NCI-H146 (cell line): ENCODE results near the gene KXD1.
"Not testable (repeated sequence)": the region's sequence is repeated elsewhere in the genome, so short reads cannot be mapped to it uniquely, and the experiment has no call there.

Experiments
- DNase-seq: peaks from one replicate; lab custom pipeline; 2025; lab: John Stamatoyannopoulos, UW

Gene KXD1

DNA sequence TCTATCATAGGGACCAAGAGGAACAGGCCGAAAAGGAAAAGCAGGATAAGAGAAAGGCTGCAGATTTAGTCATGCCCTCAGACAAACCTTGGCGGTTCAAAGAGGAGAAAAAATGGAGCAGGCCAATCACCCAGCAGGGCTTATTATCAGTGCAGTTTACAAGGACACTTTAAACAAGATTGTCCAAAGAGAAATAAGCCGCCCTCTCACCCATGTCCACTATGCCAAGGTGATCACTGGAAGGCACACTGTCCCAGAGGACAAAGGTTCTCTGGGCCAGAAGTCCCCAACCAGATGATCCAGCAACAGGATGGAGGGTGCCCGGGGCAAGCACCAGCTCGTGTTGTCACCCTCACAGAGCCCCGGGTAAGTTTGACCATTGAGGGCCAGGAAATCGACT is 22.6 kb downstream of the KXD1 start:
- DNase-seq = no peak

GRCh38 chr19:18586306-18586705 is 28.6 kb downstream of the KXD1 start:
- DNase-seq = no peak

DNA sequence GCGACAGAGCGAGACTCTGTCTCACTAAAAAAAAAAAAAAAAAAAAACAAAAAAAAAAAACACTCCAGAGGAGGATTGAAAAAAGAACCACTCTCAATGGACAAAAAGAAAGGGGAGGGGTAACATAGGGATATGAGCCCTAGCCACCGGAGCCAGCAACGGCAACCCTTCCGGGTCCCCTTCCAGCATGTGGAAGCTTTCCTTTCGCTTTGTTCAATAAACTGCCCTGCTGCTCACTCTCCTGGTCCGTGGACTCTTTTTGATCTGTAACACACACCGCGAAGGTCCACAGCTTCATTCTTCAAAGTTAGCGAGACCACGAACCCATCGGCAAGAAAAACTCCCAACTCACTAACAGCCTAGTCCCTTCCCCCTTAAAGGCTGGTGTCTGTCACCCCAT is 29.9 kb downstream of the KXD1 start:
- peak; percentile 52 for DNase-seq

GRCh38 chr19:18587962-18588610 is 30.4 kb downstream of the KXD1 start:
- DNase-seq = peak; percentile 52

- DNase-seq = peak; percentile 92
These were observed 31.1 kb downstream of the KXD1 start, which contains the start of gene REX1BD for GRCh38 chr19:18588611-18589379. Gene REX1BD, plus strand, starts transcription at chr19:18588798. Its CDS starts 4 bp downstream, at chr19:18588802.

DNA sequence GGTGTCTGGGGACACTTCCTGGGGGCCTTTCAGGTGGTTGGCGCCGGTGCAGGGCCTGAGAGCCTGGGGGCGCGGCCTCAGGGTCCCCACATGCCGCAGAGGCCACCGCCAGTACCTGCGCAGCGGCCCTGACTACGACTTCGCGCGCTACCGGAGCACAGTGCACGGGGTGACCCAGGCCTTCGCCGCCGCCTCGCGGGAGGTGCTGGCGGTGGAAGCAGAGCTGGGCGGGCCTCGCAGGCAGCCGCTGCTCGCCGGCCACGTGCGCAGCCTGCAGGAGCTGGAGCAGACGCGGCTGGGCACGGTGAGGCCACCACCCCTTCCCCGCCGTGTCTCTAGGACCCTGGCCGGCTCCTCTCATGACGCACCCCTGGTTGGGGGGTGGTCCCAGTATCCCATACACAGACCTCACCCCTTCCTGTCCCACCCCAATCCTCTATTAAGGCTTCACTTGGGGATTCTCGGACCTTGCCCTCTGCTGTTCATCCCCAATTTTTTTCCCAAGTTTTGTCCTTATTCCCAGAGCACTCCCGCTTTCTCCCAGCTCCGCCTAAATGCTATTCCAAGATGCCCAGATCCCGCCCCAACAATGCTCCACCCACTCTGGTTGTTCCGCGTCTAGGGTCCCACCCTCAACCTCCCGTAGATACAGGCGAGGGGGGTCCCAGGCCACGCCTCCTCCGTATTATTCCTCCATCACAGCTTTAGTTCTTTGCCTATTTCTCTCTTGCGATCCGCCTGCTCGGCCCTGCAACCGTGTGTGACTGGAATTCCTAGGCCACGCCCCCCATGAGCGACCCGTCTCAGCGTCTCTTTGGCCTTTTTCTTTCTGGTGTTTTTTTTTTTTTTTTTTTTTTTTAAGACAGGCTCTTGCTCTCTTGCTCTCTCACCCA is 32.0 kb downstream of the KXD1 start:
- peak; percentile 89 for DNase-seq

DNA sequence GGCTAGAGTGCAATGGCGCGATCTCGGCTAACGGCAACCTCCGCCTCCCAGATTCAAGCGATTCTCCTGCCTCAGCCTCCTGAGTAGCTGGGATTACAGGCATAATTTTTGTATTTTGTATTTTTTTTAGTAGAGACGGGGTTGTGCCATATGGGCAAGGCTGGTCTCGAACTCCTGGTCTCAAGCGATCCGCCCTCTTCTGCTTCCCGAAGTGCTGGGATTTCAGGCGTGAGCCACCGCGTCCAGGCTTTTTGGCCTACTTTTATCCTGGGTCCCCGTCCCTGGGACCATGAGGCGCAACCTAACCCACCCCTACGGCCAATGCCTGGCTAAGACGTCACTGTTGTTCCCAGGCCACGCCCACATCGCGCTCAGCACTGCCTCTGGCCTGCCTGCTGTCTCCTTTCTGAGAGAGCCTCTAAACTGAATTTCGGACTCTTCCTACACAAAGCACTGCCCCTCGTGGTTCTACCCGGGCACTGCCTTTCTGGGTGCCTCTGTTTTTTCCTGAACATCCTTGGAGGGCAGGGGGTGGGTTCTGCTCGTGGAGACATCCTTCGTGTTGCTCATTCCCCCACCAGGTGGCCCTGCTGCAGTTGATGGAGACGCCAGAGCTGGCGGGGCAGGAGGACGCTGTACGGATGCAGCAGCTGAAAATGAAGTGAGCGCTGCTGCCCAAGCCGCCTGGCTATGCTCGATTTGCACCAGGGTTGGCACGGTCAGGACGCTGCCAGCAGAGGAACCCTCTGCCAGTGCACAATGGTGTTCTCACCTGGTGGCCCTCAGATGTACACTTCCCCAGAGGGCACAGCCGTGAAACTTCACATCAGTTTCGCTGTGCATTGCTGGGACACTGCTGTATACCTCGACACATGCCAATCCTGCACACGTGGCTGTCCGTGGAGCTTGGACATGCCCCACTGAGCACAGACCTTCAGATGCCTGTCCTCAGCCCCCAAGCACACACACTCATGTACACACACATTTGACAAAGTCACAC is 32.9 kb downstream of the KXD1 start:
- no peak for DNase-seq

DNA sequence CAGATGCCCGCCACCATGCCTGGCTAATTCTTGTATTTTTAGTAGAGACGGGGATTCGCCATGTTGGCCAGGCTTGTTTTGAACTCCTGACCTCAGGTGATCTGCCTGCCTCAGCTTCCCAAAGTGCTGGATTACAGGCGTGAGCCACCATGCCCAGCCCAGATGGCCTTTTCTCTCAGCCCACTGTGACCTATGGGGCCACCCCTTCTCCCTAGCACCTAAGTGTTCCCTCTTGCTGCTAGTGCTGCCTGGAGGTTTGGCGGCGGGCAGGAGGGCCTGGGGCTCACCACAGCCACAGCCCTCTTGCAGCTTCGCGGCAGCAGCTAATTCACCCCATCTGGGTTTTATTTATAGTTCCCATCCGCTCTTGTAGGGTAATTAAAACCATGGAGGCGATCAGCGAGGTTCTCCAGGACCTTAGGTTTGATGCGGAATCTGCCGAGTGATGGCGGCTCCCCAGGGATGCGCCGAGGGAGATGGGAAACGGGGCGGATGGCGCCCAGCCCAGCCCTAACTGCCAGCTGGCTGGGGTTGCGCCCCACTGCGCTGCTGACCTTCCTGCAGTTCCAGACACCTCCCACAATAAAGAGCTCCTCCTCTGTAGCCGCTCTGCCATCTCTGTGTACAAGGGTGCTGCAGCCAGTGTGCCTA is 34.2 kb downstream of the KXD1 start:
- no peak for DNase-seq

GRCh38 chr19:18592732-18593131 is 35.1 kb downstream of the KXD1 start:
- DNase-seq = not testable (repeated sequence)

- DNase-seq = no peak
These were observed 35.9 kb downstream of the KXD1 start for GRCh38 chr19:18593367-18594095.

DNA sequence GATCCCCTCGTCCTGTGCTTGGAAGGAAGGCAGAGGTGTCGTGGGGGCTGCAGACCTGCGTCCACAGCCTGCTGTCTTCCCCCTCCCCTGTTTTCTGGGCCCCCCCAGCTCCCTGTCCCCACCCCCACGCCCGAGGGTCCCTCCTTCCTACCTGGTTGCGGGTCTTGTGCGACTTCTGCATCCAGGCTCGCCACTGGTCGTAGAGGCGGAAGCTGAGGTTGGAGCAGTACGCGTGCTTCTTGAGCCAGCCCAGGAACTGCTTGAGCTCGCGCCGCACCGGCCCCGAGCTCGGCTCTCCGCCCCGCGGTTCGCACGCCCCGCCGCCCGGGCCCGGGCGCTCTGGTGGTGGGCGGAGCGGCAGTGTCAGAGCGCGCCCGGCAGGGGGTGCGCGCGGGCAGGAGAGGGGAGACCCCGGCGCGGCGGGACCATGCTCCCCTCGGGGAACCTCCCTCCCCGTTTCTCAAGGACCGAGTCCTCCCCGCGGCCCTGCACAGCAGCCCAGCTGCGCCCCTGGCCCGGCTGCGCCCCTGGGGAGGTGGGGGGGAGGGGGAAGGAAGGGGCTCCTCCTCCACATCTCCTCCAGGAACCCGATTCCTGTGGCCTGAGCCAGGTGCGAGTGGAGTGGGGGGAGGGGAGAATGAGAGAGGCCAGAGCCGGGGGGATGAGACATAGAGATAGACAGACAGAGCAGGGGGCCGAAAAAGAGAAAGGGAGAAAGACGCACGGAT is 36.6 kb downstream of the KXD1 start:
- peak; percentile 77 for DNase-seq

DNA sequence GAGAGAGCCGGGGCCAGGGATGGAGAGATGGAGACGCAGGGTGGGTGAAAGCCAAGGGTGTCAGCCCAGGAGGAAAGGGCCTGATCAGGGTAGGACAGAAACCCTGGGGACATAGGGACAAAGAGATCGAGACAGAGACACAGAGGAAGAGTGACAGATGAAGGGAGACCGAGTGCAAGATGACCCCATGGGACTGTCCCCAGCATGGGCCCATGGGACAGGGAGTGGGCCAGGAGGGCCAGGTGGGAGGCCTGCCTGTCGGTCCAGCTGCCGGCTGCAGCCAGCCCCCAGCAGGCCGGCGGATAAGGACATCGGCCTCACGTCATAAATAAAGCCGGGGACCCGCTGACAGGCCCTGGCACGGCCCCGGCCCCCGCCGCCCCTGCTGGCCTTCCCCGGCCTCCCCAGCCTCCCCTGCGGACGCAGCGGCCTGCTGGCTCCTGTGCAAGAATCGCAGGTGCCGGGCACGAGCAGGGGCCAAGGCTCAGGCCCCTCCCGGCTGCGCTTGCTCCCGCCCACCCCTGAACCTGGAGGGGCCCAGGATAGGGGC is 37.2 kb downstream of the KXD1 start:
- DNase-seq = peak; percentile 38

DNA sequence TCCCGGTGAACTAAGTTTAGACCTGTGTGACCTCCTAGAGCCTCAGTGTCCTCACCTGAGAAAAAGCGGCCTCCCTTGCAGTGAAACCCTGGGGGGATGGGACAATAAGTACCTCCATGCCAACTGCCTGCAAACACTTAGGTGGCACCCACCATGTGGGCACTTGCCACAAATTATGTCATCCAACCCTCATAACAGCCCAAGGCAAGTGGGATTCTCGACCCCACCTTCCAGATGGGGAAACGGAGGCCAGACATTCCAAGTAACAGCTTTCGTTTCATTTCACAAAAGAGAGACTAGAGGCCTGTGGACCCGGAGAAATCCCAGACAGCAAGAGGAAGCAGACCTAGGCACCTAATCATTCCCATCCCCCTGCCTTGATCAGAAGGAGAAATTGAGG is 37.8 kb downstream of the KXD1 start:
- DNase-seq = no peak

- DNase-seq = peak; percentile 89
These were observed 39.1 kb downstream of the KXD1 start for GRCh38 chr19:18596752-18597157.

- DNase-seq = no peak
These were observed 40.4 kb downstream of the KXD1 start for GRCh38 chr19:18597809-18598660.

- DNase-seq = no peak
These were observed 41.8 kb downstream of the KXD1 start for GRCh38 chr19:18599485-18599884.

DNA sequence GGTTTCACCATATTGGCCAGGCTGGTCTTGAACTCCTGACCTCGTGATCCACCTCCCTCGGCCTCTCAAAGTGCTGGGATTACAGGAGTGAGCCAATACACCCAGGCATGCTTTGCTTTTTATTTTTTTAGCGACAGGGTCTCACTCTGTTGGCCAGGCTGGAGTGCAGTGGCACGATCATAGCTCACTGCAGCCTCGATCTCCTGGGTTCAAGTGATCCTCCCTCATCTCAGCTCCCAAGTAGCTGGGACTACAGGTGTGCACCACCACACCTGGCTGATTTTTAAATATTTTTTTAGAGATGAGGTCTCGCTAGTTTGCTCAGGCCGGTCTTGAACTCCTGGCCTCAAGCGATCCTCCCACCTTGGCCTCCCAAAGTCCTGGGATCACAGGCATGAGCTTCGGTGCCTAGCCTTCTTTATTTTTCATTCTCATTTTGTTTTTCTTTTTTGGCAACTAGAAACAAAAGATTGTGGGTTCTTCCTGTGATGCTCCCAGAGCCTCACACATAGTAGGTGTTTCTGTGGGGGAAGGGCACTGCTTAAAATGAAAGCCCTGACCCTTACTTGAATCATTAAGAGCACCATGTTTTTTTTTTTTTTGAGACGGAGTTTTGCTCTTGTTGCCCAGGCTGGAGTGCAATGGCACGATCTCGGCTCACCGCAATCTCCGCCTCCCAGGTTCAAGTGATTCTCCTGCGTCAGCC is 43.2 kb downstream of the KXD1 start:
- DNase-seq = not testable (repeated sequence)
